H9 (cell line): ENCODE data around the gene GPC3. TPM values are rescaled to one million over a fixed set of nuclear protein-coding genes. Genes with fewer than 3 reads are reported as not detected.

Experiments
- DNase-seq: peaks from one replicate; pipeline ENCODE4 v3.0.0-alpha.2; 2017
- H2AFZ ChIP-seq: one replicate; pipeline ENCODE4 v1.6.1; 2013; ENCODE audit warnings: mild to moderate bottlenecking, low read length, control low read depth, moderate library complexity
- H2AK5ac ChIP-seq: 2 replicates; pipeline ENCODE4 v1.6.1; 2013; ENCODE audit warnings: low read length, control low read depth, mixed read lengths; ENCODE audit not compliant: insufficient read length
- H2BK120ac ChIP-seq: one replicate; pipeline ENCODE4 v1.6.1; 2013; ENCODE audit warnings: low read depth, mild to moderate bottlenecking, low read length, control low read depth, inconsistent platforms; ENCODE audit not compliant: poor library complexity, severe bottlenecking
- H2BK12ac ChIP-seq: 2 replicates; pipeline ENCODE4 v1.6.1; 2013; ENCODE audit warnings: low read length, control low read depth, mixed read lengths, low read depth; ENCODE audit not compliant: insufficient read length
- H2BK15ac ChIP-seq: 2 replicates; pipeline ENCODE4 v1.6.1; 2013; ENCODE audit warnings: low read depth, low read length, control low read depth
- H2BK20ac ChIP-seq: one replicate; pipeline ENCODE4 v1.6.1; 2013; ENCODE audit warnings: low read depth, mild to moderate bottlenecking, low read length, control low read depth, inconsistent platforms; ENCODE audit not compliant: poor library complexity, severe bottlenecking
- H2BK5ac ChIP-seq: 2 replicates; pipeline ENCODE4 v1.6.1; 2013; ENCODE audit warnings: low read length, control low read depth, mixed read lengths; ENCODE audit not compliant: insufficient read length
- H3K14ac ChIP-seq: 2 replicates; pipeline ENCODE4 v1.6.1; 2013; ENCODE audit warnings: low read length, control low read depth; ENCODE audit not compliant: insufficient read depth
- H3K18ac ChIP-seq: 2 replicates; pipeline ENCODE4 v1.6.1; 2013; ENCODE audit warnings: low read depth, mild to moderate bottlenecking, mixed read lengths, low read length, control low read depth; ENCODE audit not compliant: insufficient read length
- H3K23ac ChIP-seq: 2 replicates; pipeline ENCODE4 v1.6.1; 2013; ENCODE audit warnings: low read length, control low read depth, mixed read lengths, low read depth; ENCODE audit not compliant: insufficient read length
- H3K23me2 ChIP-seq: 2 replicates; pipeline ENCODE4 v1.6.1; 2013; ENCODE audit warnings: low read depth, mild to moderate bottlenecking, mixed read lengths, low read length, control low read depth; ENCODE audit not compliant: insufficient read length, poor library complexity, severe bottlenecking
- H3K27ac ChIP-seq: 2 replicates; pipeline ENCODE4 v1.5.1; 2013; ENCODE audit warnings: low read length, control low read depth, mixed read lengths, low read depth; ENCODE audit not compliant: insufficient read length
- H3K27me3 ChIP-seq: 2 replicates; pipeline ENCODE4 v1.6.1; 2013; ENCODE audit warnings: low read length, control low read depth, inconsistent platforms; ENCODE audit not compliant: insufficient read depth
- H3K4ac ChIP-seq: 2 replicates; pipeline ENCODE4 v1.6.1; 2013; ENCODE audit warnings: low read depth, mild to moderate bottlenecking, control low read depth, inconsistent platforms, low read length, moderate library complexity
- H3K4me1 ChIP-seq: 2 replicates; pipeline ENCODE4 v1.6.1; 2013; ENCODE audit warnings: low read length, control low read depth, inconsistent platforms; ENCODE audit not compliant: insufficient read depth
- H3K4me2 ChIP-seq: 2 replicates; pipeline ENCODE4 v1.6.1; 2013; ENCODE audit warnings: low read length, control low read depth, mixed read lengths; ENCODE audit not compliant: insufficient read length, insufficient read depth
- H3K56ac ChIP-seq: 2 replicates; pipeline ENCODE4 v1.6.1; 2013; ENCODE audit warnings: low read depth, mild to moderate bottlenecking, mixed read lengths, low read length, control low read depth; ENCODE audit not compliant: insufficient read length
- H3K79me1 ChIP-seq: 2 replicates; pipeline ENCODE4 v1.6.1; 2013; ENCODE audit warnings: low read depth, mild to moderate bottlenecking, moderate library complexity, low read length, control low read depth, inconsistent platforms; ENCODE audit not compliant: insufficient read depth, poor library complexity, severe bottlenecking
- H3K79me2 ChIP-seq: 2 replicates; pipeline ENCODE4 v1.6.1; 2013; ENCODE audit warnings: low read length, control low read depth, inconsistent platforms; ENCODE audit not compliant: insufficient read depth
- H3K9ac ChIP-seq: 2 replicates; pipeline ENCODE4 v1.6.1; 2013; ENCODE audit warnings: low read length, control low read depth, mixed read lengths; ENCODE audit not compliant: insufficient read length; ENCODE audit errors: extremely low read depth
- H3K9me3 ChIP-seq: one replicate; pipeline ENCODE4 v1.6.1; 2013; ENCODE audit warnings: low read depth, low read length, inconsistent platforms; ENCODE audit not compliant: control insufficient read depth
- H3T11ph ChIP-seq: one replicate; pipeline ENCODE4 v1.6.1; 2013; ENCODE audit warnings: mild to moderate bottlenecking, low read length, control low read depth, inconsistent platforms
- H4K20me1 ChIP-seq: one replicate; pipeline ENCODE4 v1.6.1; 2013; ENCODE audit not compliant: control insufficient read depth, insufficient read length, insufficient read depth
- H4K5ac ChIP-seq: 2 replicates; pipeline ENCODE4 v1.6.1; 2013; ENCODE audit warnings: low read depth, mild to moderate bottlenecking, mixed read lengths, low read length, control low read depth; ENCODE audit not compliant: insufficient read length
- H4K8ac ChIP-seq: replicated peaks from 2 replicates; pipeline ENCODE4 v1.6.1; 2013; ENCODE audit warnings: low read length, control low read depth, mixed read lengths, low read depth; ENCODE audit not compliant: insufficient read length
- H4K91ac ChIP-seq: 2 replicates; pipeline ENCODE4 v1.6.1; 2013; ENCODE audit warnings: low read depth, mild to moderate bottlenecking, moderate library complexity, mixed read lengths, low read length, control low read depth; ENCODE audit not compliant: insufficient read length
- H3K27ac Mint-ChIP-seq, 3 experiments: 2 replicates in 2 of 3; 3 replicates in 1 of 3; pipeline ENCODE4 v1.8.0; 2020 to 2021; ENCODE audit warnings: mixed read lengths in 3 of 3, mild to moderate bottlenecking in 1 of 3, moderate library complexity in 1 of 3
- H3K27me3 Mint-ChIP-seq: 2 replicates; pipeline ENCODE4 v1.8.0; 2021; ENCODE audit warnings: low read depth, mild to moderate bottlenecking, moderate library complexity, mixed read lengths
- H3K36me3 Mint-ChIP-seq, 3 experiments: 2 replicates in 2 of 3; 3 replicates in 1 of 3; pipeline ENCODE4 v1.8.0; 2020 to 2021; ENCODE audit warnings: low read depth in 3 of 3, mixed read lengths in 3 of 3; ENCODE audit not compliant: insufficient read depth in 1 of 3
- H3K4me1 Mint-ChIP-seq, 2 experiments: 2 replicates each; pipeline ENCODE4 v1.8.0; 2020; ENCODE audit warnings: mixed read lengths in 2 of 2
- H3K4me3 Mint-ChIP-seq, 2 experiments: 2 replicates in 1 of 2; 3 replicates in 1 of 2; pipeline ENCODE4 v1.8.0; 2020 to 2021; ENCODE audit warnings: mild to moderate bottlenecking in 2 of 2, mixed read lengths in 2 of 2, moderate library complexity in 1 of 2
- H3K9me3 Mint-ChIP-seq, 2 experiments: 2 replicates in 1 of 2; 3 replicates in 1 of 2; pipeline ENCODE4 v1.8.0; 2020; ENCODE audit warnings: mild to moderate bottlenecking in 2 of 2, mixed read lengths in 2 of 2, moderate library complexity in 1 of 2
- WGBS: extraction: QIAGEN DNeasy Blood & Tissue Kit; methylation state at CpG from one replicate; pipeline ENCODE4 v1.1.7; 2013; ENCODE audit warnings: missing lambda C conversion rate, low lambda C conversion rate, mixed read lengths; ENCODE audit not compliant: insufficient read length; ENCODE audit errors: extremely low coverage; 5-methylcytosine and 5-hydroxymethylcytosine counted together
- total RNA-seq: library from RNA; stranded (reverse); gene quantifications from 2 replicates; pipeline ENCODE4 v1.2.1, GENCODE V29; 2021
- TF ChIP-seq, protein P1 (sequence below): fragments of 200-600 bp; sonication (generic); conservative IDR thresholded peaks from 3 replicates; pipeline ENCODE4 v1.8.0; 2021; ENCODE audit warnings: antibody characterized with exemption, mild to moderate bottlenecking

Gene GPC3
- total RNA-seq, 1 experiment from 2014 or later, result 108 TPM

DNA sequence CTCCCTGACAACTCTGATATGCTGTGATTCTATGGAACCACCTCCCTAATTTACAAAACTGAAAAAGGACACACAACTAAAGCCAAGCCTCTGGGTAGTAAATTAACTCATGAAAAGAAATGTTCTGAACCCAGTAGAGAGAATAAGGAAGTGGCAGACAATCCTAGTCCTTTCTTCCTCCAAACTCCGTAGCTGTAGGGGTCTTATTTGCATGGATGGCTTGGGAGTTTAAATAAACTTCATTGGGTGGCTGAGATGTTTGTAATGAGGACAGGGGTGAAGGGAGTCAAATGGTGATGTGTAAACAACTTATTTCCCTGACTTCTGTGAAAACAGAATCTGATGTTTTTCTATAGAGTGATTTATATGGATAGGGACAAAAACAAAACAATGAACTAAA is 59.3 kb downstream of the GPC3 start:
- Histone ChIP-seq H2BK120ac (no peak overlapping the region), H3K79me1 (no peaks in the 10 kb centered on the region), H3K4me2 (peak overlapping the region; percentile 5), H4K8ac (no peak overlapping the region), H3K18ac (no peak overlapping the region), H3K79me2 (no peaks in the 10 kb centered on the region), H2BK5ac (no peak overlapping the region), H2AFZ (no peak overlapping the region), H3K9me3 (no peaks in the 10 kb centered on the region), H4K5ac (no peak overlapping the region), H2AK5ac (no peak overlapping the region), H2BK12ac (no peak overlapping the region), H4K91ac (no peak overlapping the region), H2BK20ac (no peak overlapping the region), H3K14ac (no peak overlapping the region), H3K23ac (no peak overlapping the region), H3K4me1 (peaks cover 15% of the 10 kb centered on the region), H4K20me1 (no peaks in the 10 kb centered on the region), H3T11ph (no peak overlapping the region), H3K56ac (no peak overlapping the region), H3K23me2 (no peaks in the 10 kb centered on the region), H3K9ac (no peak overlapping the region), H3K27me3 (no peaks in the 10 kb centered on the region), H3K4ac (no peak overlapping the region), H3K27ac (peak overlapping the region; percentile 30), H2BK15ac (no peak overlapping the region)
- no peak for DNase-seq
- Mint-ChIP-seq H3K27me3 (no peaks in the 10 kb centered on the region), H3K27ac (peak overlapping the region; percentile 6 to 75 (median 28); a peak in 6 of 7 replicates), H3K9me3 (no peaks in the 10 kb centered on the region), H3K4me3 (peak overlapping the region in 1 of 2 experiments; percentile 3; a peak in 3 of 5 replicates), H3K4me1 (peaks cover 51 to 66% of the 10 kb centered on the region in 2 experiments), H3K36me3 (peaks cover 0 to 14% (median 6%) of the 10 kb centered on the region in 3 experiments; a peak in 4 of 7 replicates)
- TF ChIP-seq, protein P1, sequence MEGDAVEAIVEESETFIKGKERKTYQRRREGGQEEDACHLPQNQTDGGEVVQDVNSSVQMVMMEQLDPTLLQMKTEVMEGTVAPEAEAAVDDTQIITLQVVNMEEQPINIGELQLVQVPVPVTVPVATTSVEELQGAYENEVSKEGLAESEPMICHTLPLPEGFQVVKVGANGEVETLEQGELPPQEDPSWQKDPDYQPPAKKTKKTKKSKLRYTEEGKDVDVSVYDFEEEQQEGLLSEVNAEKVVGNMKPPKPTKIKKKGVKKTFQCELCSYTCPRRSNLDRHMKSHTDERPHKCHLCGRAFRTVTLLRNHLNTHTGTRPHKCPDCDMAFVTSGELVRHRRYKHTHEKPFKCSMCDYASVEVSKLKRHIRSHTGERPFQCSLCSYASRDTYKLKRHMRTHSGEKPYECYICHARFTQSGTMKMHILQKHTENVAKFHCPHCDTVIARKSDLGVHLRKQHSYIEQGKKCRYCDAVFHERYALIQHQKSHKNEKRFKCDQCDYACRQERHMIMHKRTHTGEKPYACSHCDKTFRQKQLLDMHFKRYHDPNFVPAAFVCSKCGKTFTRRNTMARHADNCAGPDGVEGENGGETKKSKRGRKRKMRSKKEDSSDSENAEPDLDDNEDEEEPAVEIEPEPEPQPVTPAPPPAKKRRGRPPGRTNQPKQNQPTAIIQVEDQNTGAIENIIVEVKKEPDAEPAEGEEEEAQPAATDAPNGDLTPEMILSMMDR, result no peak
- WGBS, result no CpG with 5 or more reads among the region's 1 CpG
